ENCODE measurements around the gene RELN. TPM values are rescaled to one million over a fixed set of nuclear protein-coding genes. Genes with fewer than 3 reads are reported as not detected.
"Not testable (repeated sequence)": the region's sequence is repeated elsewhere in the genome, so short reads cannot be mapped to it uniquely, and the experiment has no call there.

The RELN gene
- total RNA-seq = 10 to 100 TPM; 16.0 to 52.3 (median 23.6) TPM

- Histone ChIP-seq H3K4me1 (peaks cover 3 to 5% of the 10 kb centered on the region in 2 donors), H3K9me3 (no peaks in the 10 kb centered on the region), H3K4me3 (replicated peaks in 1 of 3) (peak within 1 kb of the TSS in 1 of 3 donors; percentile 34), H3K27ac (peak within 1 kb of the TSS in 1 of 3 donors; percentile 61), H3K27me3 (peaks cover 8% of the 10 kb centered on the region), H3K36me3 (no peaks in the 10 kb centered on the region)
- intact Hi-C loops (cut with DNase I) = no loop called here
- 0 to 3% methylated on average over 3 to 19 of the region's 89 CpGs for WGBS, 2 donors
- peak in 1 of 2 donors; percentile 23 for TF ChIP-seq POLR2A (IDR thresholded peaks at IDR 0.05)
- no peak for TF ChIP-seq CTCF (IDR thresholded peaks at IDR 0.05)
- DNase-seq = peak; percentile 22 to 25
Measured at GRCh38 chr7:103989200-103989784, at the start of gene RELN. Gene RELN (minus strand): TSS chr7:103989658. CDS start chr7:103989356, 302 bp downstream.

- intact Hi-C loops (cut with DNase I) = no loop called here
Measured at GRCh38 chr7:104038136-104038535, 48.7 kb upstream of the RELN start.

GRCh38 chr7:104036889-104037288 is 47.4 kb upstream of the RELN start:
- H3K27ac ChIP-seq; H3K36me3 ChIP-seq; DNase-seq; H3K4me1 ChIP-seq; H3K9me3 ChIP-seq; H3K4me3 ChIP-seq (replicated peaks in 1 of 3); H3K27me3 ChIP-seq; intact Hi-C loops (cut with DNase I): not testable (repeated sequence)
- WGBS, 2 donors = 69 to 77% methylated on average over 3 of the region's 3 CpGs

More at GRCh38 chr7:104038136-104038535, 48.7 kb upstream of the RELN start:
- H3K4me1 ChIP-seq = no peaks in the 10 kb centered on the region
- H3K27ac ChIP-seq = no peak overlapping the region
- 86 to 87% methylated on average over 2 of the region's 2 CpGs for WGBS, 2 donors
- no peak for DNase-seq
- H3K9me3 ChIP-seq = no peaks in the 10 kb centered on the region
- no peaks in the 10 kb centered on the region for H3K36me3 ChIP-seq
- no peak overlapping the region for H3K4me3 ChIP-seq (replicated peaks in 1 of 3)
- H3K27me3 ChIP-seq = no peaks in the 10 kb centered on the region
- TF ChIP-seq POLR2A (IDR thresholded peaks at IDR 0.05) (no peak), CTCF (IDR thresholded peaks at IDR 0.05) (no peak)

GRCh38 chr7:104035351-104035750 is 45.9 kb upstream of the RELN start:
- TF ChIP-seq CTCF (IDR thresholded peaks at IDR 0.05) = no peak
- TF ChIP-seq POLR2A (IDR thresholded peaks at IDR 0.05) = no peak
- no peak for DNase-seq
- 81 to 82% methylated on average over 4 of the region's 4 CpGs for WGBS, 2 donors
- H3K36me3 ChIP-seq = no peaks in the 10 kb centered on the region
- H3K27me3 ChIP-seq = no peaks in the 10 kb centered on the region
- intact Hi-C loops (cut with DNase I) = no loop called here
- no peaks in the 10 kb centered on the region for H3K4me1 ChIP-seq
- H3K27ac ChIP-seq = no peak overlapping the region
- no peak overlapping the region for H3K4me3 ChIP-seq (replicated peaks in 1 of 3)
- no peaks in the 10 kb centered on the region for H3K9me3 ChIP-seq

- intact Hi-C loops (cut with DNase I) = no loop called here
- no peaks in the 10 kb centered on the region for H3K36me3 ChIP-seq
- 85 to 90% methylated on average over 1 of the region's 1 CpG for WGBS, 2 donors
Measured at GRCh38 chr7:104034679-104035078, 45.2 kb upstream of the RELN start.

More at GRCh38 chr7:104034679-104035078, 45.2 kb upstream of the RELN start:
- H3K27me3 ChIP-seq = no peaks in the 10 kb centered on the region
- DNase-seq = no peak
- H3K4me3 ChIP-seq (replicated peaks in 1 of 3) = no peak overlapping the region
- H3K4me1 ChIP-seq = no peaks in the 10 kb centered on the region
- TF ChIP-seq CTCF (IDR thresholded peaks at IDR 0.05) (no peak), POLR2A (IDR thresholded peaks at IDR 0.05) (no peak)
- H3K9me3 ChIP-seq = no peaks in the 10 kb centered on the region
- no peak overlapping the region for H3K27ac ChIP-seq

Data from thyroid gland (tissue), 4 donors.